GM13976 (cell line): ENCODE measurements around the gene PCDHB1.
"Not testable (repeated sequence)": the region's sequence is repeated elsewhere in the genome, so short reads cannot be mapped to it uniquely, and the experiment has no call there.

Experiments used
- DNase-seq: peaks from one replicate; pipeline ENCODE4 v3.0.0; 2012; ENCODE audit warnings: low spot score
- in situ Hi-C: fragments of 300-500 bp; cut with MboI; formaldehyde crosslinking; loops from one replicate; pipeline ENCODE4 v1.12.0; 2022; ENCODE audit warnings: low sequenced_read_pairs, mixed read lengths, inconsistent platforms; ENCODE audit not compliant: unreplicated experiment
- TF ChIP-seq, protein P1 (sequence below): IDR thresholded peaks from 2 replicates; pipeline ENCODE4 v1.5.1; 2012; ENCODE audit warnings: borderline replicate concordance, mild to moderate bottlenecking; ENCODE audit not compliant: insufficient read depth; ENCODE audit errors: extremely low read depth, missing control alignments, control extremely low read depth

Gene PCDHB1

DNA sequence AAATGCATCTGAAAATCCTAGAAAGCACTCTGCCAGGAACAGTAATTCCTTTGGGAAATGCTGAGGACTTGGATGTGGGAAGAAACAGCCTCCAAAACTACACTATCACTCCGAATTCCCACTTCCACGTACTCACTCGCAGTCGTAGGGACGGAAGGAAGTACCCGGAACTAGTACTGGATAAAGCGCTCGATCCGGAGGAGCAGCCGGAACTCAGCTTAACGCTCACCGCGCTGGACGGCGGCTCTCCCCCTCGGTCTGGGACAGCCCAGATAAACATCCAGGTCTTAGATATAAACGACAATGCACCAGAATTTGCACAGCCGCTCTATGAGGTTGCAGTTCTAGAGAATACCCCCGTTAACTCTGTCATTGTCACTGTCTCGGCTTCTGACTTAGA is 49.9 kb downstream of the PCDHB1 start:
- in situ Hi-C loops: no loop called here
- TF ChIP-seq, protein P1, sequence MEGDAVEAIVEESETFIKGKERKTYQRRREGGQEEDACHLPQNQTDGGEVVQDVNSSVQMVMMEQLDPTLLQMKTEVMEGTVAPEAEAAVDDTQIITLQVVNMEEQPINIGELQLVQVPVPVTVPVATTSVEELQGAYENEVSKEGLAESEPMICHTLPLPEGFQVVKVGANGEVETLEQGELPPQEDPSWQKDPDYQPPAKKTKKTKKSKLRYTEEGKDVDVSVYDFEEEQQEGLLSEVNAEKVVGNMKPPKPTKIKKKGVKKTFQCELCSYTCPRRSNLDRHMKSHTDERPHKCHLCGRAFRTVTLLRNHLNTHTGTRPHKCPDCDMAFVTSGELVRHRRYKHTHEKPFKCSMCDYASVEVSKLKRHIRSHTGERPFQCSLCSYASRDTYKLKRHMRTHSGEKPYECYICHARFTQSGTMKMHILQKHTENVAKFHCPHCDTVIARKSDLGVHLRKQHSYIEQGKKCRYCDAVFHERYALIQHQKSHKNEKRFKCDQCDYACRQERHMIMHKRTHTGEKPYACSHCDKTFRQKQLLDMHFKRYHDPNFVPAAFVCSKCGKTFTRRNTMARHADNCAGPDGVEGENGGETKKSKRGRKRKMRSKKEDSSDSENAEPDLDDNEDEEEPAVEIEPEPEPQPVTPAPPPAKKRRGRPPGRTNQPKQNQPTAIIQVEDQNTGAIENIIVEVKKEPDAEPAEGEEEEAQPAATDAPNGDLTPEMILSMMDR: no peak
- DNase-seq: no peak

GRCh38 chr5:141102070-141102469 is 50.9 kb downstream of the PCDHB1 start:
- DNase-seq, in situ Hi-C loops: not testable (repeated sequence)

DNA sequence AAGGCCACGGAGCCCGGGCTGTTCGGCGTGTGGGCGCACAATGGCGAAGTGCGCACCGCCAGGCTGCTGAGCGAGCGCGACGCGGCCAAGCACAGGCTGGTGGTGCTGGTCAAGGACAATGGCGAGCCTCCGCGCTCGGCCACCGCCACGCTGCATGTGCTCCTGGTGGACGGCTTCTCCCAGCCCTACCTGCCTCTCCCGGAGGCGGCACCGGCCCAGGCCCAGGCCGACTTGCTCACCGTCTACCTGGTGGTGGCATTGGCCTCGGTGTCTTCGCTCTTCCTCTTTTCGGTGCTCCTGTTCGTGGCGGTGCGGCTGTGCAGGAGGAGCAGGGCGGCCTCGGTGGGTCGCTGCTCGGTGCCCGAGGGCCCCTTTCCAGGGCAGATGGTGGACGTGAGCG is 51.3 kb downstream of the PCDHB1 start:
- in situ Hi-C loops, DNase-seq: not testable (repeated sequence)

DNA sequence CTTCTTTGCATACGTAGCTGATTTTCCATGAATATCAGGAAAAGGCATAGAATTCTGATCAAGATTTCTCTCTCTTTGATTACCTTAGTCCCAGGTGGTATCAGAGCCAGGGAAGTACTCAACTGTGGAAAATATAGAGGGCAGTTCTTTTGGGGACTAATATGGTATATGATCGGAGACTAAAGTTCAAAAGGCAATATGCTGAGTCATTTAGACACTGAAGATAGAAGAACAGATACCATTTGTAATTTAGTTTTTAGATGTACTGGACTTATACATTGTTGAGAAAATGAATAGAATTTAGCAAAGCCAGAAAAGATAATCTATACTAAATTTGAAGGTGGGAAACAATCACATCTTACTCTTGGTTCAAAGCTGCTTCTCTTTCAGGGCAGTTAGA is 54.2 kb downstream of the PCDHB1 start:
- no peak for DNase-seq
- in situ Hi-C loops: no loop called here
- TF ChIP-seq, protein P1: no peak
